Parathyroid adenoma (tissue), 2 donors: Measurements from ENCODE around the gene NCKAP5.

ENCODE experiments used
- H2AFZ ChIP-seq: fragments of 300-600 bp; sonication (generic); one replicate; pipeline ENCODE4 v1.7.0; 2017; ENCODE audit warnings: antibody characterized with exemption, mild to moderate bottlenecking
- H3K27ac ChIP-seq: fragments of 300-600 bp; sonication (generic); one replicate; pipeline ENCODE4 v1.7.0; 2017
- H3K27me3 ChIP-seq: fragments of 300-600 bp; sonication (generic); one replicate; pipeline ENCODE4 v1.7.0; 2017; ENCODE audit warnings: low read length; ENCODE audit not compliant: control insufficient read depth, insufficient read depth
- H3K36me3 ChIP-seq: fragments of 300-600 bp; sonication (generic); one replicate; pipeline ENCODE4 v1.7.0; 2017; ENCODE audit warnings: low read length; ENCODE audit not compliant: control insufficient read depth, insufficient read depth
- H3K4me1 ChIP-seq: fragments of 300-600 bp; sonication (generic); one replicate; pipeline ENCODE4 v1.7.0; 2017; ENCODE audit warnings: control low read depth
- H3K4me2 ChIP-seq: fragments of 300-600 bp; sonication (generic); one replicate; pipeline ENCODE4 v1.7.0; 2017; ENCODE audit warnings: low read length
- H3K4me3 ChIP-seq: fragments of 300-600 bp; sonication (generic); one replicate; pipeline ENCODE4 v1.7.0; 2017; ENCODE audit warnings: low read depth, low read length
- H3K79me2 ChIP-seq: fragments of 300-600 bp; sonication (generic); one replicate; pipeline ENCODE4 v1.7.0; 2017; ENCODE audit warnings: control low read depth
- H3K9ac ChIP-seq: fragments of 300-600 bp; sonication (generic); one replicate; pipeline ENCODE4 v1.7.0; 2017; ENCODE audit warnings: mild to moderate bottlenecking
- H3K9me3 ChIP-seq: fragments of 300-600 bp; sonication (generic); one replicate; pipeline ENCODE4 v1.7.0; 2017; ENCODE audit warnings: low read length; ENCODE audit not compliant: control insufficient read depth
- TF ChIP-seq, protein P1 (sequence below): fragments of 300-600 bp; sonication (generic); IDR thresholded peaks from one replicate; pipeline ENCODE4 v1.7.0; 2017; ENCODE audit warnings: antibody characterized with exemption, mild to moderate bottlenecking
- donor health status: primary hyperparathyroidism.

NCKAP5 gene

DNA sequence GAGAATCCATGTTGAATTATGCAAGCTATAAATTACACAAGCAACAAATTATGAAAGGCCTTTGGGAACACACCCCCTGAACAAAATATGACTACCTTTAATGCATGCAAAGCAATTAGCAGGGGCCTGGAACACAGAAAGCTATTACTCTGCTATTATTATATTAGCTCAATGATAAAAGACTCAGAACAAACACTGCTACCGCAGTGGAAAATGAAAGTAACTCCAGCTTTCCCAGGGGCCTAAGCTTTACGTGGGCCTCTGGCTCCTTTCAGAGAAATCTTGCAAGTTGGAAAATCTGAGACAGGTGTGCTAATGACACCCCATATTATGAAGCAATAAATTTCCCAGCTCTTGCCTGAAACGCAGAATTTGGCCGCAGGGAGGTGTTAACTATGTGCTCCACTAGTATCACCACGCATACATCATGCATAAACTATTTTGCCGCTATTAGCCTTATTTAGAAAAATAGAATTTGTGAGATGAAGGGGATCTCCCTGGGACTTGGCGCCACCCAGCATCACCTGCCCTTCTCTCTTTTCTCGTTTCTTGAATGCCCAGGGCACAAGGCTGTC lies 576.7 kb downstream of the NCKAP5 start:
- Histone ChIP-seq H3K9me3 (no peaks in the 10 kb centered on the region), H3K27ac (no peak overlapping the region), H3K4me2 (no peak overlapping the region), H3K9ac (no peak overlapping the region), H2AFZ (no peak overlapping the region), H3K4me1 (no peaks in the 10 kb centered on the region), H3K36me3 (no peaks in the 10 kb centered on the region), H3K27me3 (no peaks in the 10 kb centered on the region), H3K79me2 (no peaks in the 10 kb centered on the region), H3K4me3 (no peak overlapping the region)
- TF ChIP-seq, protein P1, sequence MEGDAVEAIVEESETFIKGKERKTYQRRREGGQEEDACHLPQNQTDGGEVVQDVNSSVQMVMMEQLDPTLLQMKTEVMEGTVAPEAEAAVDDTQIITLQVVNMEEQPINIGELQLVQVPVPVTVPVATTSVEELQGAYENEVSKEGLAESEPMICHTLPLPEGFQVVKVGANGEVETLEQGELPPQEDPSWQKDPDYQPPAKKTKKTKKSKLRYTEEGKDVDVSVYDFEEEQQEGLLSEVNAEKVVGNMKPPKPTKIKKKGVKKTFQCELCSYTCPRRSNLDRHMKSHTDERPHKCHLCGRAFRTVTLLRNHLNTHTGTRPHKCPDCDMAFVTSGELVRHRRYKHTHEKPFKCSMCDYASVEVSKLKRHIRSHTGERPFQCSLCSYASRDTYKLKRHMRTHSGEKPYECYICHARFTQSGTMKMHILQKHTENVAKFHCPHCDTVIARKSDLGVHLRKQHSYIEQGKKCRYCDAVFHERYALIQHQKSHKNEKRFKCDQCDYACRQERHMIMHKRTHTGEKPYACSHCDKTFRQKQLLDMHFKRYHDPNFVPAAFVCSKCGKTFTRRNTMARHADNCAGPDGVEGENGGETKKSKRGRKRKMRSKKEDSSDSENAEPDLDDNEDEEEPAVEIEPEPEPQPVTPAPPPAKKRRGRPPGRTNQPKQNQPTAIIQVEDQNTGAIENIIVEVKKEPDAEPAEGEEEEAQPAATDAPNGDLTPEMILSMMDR = no peak

DNA sequence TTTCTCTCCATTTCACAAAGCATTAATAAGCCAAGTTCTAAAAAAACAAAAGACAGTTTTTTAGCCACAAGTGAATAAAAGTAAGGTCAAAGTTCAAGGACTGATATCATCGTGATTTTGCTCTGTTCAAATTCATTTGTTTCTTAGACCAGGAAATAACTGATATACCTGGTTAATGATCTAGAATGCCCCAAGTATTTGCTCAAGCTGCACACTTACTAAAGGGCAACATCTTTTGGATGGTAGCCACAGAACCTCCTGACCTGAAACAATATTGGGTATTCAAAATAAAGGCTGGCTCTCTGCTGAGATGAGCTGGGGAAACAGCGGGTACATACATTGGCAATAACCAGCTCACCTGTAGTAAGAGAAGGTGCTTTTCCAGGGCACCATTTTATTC lies 583.5 kb downstream of the NCKAP5 start:
- no peak overlapping the region for H3K9ac ChIP-seq
- no peaks in the 10 kb centered on the region for H3K9me3 ChIP-seq
- no peak overlapping the region for H2AFZ ChIP-seq
- no peak overlapping the region for H3K27ac ChIP-seq
- H3K27me3 ChIP-seq = no peaks in the 10 kb centered on the region
- H3K4me2 ChIP-seq = no peak overlapping the region
- H3K4me1 ChIP-seq = no peaks in the 10 kb centered on the region
- no peak overlapping the region for H3K4me3 ChIP-seq
- no peaks in the 10 kb centered on the region for H3K36me3 ChIP-seq
- TF ChIP-seq, protein P1 = no peak
- H3K79me2 ChIP-seq = no peaks in the 10 kb centered on the region

DNA sequence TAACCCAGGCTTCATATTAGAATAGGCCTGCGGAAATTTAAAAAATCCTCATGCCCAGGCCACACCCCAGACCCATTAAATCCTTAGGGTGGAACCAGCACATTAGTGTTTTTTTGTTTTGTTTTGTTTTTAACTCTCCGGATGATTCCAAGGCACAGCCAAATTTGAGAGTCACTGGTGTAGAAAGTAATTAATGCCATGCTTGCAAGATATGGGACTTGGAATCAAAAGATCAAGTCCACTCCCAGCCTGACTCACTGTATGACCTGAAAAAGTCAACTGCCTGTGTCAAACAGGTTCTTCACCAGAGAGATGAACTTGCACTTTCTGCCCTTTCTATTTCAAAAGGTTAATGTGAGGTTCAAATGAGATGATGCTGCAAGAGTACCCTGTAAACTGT lies 588.0 kb downstream of the NCKAP5 start:
- no peak overlapping the region for H3K4me3 ChIP-seq
- H3K36me3 ChIP-seq = no peaks in the 10 kb centered on the region
- TF ChIP-seq, protein P1 = no peak
- no peak overlapping the region for H2AFZ ChIP-seq
- no peaks in the 10 kb centered on the region for H3K79me2 ChIP-seq
- no peak overlapping the region for H3K4me2 ChIP-seq
- no peak overlapping the region for H3K27ac ChIP-seq
- H3K4me1 ChIP-seq = no peaks in the 10 kb centered on the region
- no peaks in the 10 kb centered on the region for H3K9me3 ChIP-seq
- H3K27me3 ChIP-seq = no peaks in the 10 kb centered on the region
- no peak overlapping the region for H3K9ac ChIP-seq

DNA sequence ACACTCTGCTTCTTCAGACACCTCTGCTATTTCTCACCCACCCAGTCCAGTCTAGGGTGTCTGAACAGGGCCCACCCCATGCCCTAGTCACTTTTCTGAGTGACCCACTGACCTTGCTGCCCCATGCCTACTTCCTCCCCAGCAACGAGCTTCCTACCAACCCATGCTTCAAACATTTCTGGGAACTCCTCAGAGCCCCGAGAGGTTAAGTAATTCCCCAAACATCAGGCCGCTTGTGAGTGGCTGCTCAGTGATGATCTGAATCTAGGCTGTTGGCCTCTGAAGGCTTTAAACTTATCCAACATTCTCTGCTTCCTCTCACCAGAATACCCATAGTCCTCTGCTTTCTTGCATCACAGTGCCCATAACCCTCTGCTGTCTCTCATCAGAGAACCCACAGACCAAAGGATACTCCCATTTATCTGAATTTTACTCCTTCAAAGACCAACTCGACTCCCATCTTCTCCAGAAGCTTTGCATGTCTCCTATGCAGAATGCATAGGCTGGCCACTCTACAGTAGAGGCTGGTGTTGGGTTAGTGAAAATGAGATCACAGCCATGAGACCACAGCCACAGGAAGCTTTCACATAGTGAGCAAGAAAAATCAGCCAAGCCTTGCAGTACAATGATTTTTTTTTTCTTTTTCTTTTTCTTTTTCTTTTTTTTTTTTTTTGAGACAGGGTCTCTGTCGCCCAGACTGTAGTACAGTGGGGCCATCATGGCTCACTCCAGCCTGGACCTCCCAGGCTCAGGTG lies 588.7 kb downstream of the NCKAP5 start:
- Histone ChIP-seq H3K27ac (no peak overlapping the region), H3K9ac (no peak overlapping the region), H3K4me1 (no peaks in the 10 kb centered on the region), H3K4me3 (no peak overlapping the region), H3K36me3 (no peaks in the 10 kb centered on the region), H2AFZ (no peak overlapping the region), H3K27me3 (no peaks in the 10 kb centered on the region), H3K79me2 (no peaks in the 10 kb centered on the region), H3K4me2 (no peak overlapping the region), H3K9me3 (no peaks in the 10 kb centered on the region)
- TF ChIP-seq, protein P1 = no peak

DNA sequence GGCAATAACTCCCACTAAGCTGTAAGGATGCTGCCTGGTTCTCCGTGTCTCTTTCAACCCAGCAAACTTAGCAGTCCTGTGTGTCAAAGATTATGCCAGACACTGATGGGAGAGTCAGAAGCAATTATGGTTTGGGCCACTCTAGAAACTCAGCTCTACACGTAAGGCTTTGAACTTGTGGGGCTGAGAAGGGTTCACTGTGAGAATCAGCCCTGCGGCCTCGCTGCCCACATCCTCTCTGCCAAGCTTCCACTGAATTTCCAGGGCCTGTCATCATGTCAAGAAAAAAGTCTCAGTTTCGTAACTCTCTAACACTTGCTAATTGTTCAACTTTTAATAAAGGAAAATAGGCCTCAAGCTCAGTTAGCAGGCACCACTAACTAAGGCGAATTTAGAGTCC lies 589.4 kb downstream of the NCKAP5 start:
- Histone ChIP-seq H3K4me1 (no peaks in the 10 kb centered on the region), H3K4me3 (no peak overlapping the region), H3K4me2 (no peak overlapping the region), H3K9me3 (no peaks in the 10 kb centered on the region), H3K79me2 (no peaks in the 10 kb centered on the region), H2AFZ (no peak overlapping the region), H3K9ac (no peak overlapping the region), H3K36me3 (no peaks in the 10 kb centered on the region), H3K27me3 (no peaks in the 10 kb centered on the region), H3K27ac (no peak overlapping the region)
- TF ChIP-seq, protein P1 = no peak
